HCEC 1CT (cell line): ENCODE results near the gene CEACAM8.
"Not testable (repeated sequence)": the region's sequence is repeated elsewhere in the genome, so short reads cannot be mapped to it uniquely, and the experiment has no call there.

Experiments
- DNase-seq: peaks from one replicate; pipeline ENCODE4 v3.0.0-alpha.2; 2017

CEACAM8 gene

DNA sequence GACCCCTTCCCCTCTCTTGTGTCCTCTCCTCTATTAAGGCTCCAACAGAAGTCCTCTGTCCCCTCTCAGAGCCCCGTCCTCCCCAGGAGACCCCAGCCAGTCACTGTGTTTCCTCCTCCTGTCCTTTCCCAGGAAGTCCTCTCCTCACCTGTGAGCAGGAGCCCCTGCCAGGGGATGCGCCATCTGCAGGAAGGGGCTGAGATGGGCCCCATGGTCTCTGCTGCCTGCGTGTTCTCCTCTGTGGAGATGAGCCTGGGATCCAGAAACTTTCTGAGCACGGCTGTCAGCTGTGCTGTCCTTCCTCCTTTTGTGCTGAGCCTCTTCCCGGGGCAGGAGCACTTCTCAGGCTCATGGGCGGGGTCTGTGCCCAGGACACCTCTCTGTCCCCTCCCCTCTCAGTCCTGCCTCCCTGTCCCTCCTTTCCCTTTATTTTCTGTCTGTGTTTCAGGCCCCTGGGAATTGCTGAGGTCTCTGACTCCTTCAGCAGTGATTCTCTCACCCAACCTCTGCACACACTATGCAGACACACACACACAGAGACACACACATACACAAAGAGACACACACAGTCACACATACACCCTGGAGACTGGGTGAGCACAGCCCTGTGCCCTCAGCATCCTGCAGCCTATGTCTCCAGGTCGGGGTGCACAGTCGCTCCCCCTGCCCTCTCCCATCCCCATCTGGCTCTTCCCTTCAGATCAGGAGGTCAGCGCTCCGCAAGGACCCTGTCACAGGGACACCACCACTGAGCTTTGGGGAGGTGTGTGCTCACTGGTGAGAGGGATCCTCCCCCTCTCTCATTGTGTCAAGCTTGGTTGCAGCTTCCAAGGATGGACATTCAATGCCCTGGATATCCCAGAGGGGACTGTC is at the start of gene CEACAM8:
Gene CEACAM8 (minus strand): TSS at position 308 of the 873 bp plus-strand sequence. CDS start 96 bp downstream, at position 212.
- no peak for DNase-seq

GRCh38 chr19:42639324-42640092 is 44.8 kb upstream of the CEACAM8 start:
- DNase-seq = not testable (repeated sequence)

DNA sequence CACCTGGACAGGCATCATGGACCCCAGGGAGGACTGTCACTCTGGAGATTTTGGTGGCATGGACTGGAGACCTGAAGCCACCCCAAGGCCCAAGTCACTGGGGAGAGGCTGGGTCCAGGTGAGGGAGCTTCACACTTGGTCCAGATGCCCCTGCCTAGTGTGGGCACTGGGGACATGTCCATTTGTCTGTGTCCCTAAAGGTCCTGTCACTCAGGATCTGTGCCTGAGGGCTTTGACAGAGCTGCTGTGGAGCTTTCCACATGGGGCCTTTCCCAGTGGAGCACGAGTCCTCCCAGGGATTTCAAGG is 40.5 kb upstream of the CEACAM8 start:
- no peak for DNase-seq

- DNase-seq = peak; percentile 35
Measured at GRCh38 chr19:42634409-42635232, 39.9 kb upstream of the CEACAM8 start.

- no peak for DNase-seq
Measured at GRCh38 chr19:42629191-42629590, 34.5 kb upstream of the CEACAM8 start.

DNA sequence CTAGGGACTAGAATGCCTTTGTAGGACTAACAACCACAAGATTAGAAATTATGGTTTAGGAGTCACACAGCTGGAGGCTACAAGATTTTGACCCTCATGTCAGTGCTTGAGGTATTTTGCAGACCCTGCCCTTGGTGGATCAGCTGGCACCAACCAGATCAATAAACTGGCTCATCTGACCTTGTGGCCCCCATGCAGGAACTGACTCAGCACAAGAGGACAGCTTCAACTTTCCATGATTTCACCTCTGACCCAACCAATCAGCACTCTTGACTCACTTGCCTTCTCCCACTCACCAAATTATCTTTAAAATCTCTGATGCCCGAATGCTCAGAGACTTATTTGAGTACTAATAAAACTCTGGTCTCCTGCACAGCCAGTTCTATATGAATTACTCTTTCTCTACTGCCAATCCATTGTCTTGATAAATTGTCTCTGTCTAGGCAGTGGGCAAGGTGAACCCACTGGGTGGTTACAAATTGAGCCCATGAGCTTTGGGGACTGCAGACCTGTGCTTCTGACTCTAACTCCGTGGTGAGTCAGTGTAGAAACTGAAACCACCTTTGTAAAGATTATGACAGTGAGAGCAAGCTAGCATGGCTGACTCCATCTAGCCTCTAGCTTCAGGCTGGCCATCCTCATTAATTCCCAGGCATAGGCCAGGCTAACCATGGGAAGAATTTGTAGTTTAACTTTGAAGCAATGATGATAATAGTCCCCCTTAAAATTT is 33.9 kb upstream of the CEACAM8 start:
- no peak for DNase-seq

DNA sequence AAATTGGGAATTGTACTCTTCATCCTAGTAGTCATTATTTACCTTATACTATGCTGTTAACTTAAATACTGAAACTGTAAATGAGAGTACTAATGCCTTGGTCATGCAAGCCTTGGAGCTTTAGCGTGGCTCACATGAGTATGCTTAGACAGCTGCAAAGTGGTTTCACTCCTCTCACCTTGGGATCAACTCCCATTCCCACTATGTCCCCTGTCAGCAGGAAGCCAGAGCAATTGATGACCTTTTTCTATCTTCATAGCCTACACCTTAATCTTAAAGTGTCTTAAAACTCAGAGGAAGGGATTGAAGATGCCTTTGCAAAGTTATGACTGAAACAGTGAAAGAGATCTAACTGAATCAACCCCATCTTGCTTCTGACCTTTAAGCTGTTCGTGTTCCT is 33.2 kb upstream of the CEACAM8 start:
- no peak for DNase-seq

- DNase-seq = no peak
Measured at GRCh38 chr19:42626181-42626580, 31.5 kb upstream of the CEACAM8 start.

DNA sequence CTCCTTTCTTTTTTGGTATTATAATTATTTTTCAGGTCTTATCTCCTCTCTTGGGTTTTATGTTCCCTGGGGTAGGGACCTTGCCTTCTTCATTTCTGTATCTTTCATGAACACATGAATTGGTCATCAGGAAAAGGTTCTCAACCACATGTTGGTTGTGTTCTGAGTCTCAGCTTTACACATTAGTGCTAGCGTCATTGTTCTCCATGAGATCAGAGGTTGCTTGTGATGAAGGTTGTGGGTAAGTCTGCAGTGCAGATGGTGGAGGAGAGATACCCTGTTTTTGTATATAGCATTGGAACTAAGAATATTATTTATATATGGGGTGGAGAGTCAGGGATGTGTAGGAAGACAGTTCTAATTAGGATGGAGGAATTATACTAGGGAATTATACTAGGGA is 24.5 kb upstream of the CEACAM8 start:
- no peak for DNase-seq

- no peak for DNase-seq
Measured at GRCh38 chr19:42613666-42614065, 18.9 kb upstream of the CEACAM8 start.

DNA sequence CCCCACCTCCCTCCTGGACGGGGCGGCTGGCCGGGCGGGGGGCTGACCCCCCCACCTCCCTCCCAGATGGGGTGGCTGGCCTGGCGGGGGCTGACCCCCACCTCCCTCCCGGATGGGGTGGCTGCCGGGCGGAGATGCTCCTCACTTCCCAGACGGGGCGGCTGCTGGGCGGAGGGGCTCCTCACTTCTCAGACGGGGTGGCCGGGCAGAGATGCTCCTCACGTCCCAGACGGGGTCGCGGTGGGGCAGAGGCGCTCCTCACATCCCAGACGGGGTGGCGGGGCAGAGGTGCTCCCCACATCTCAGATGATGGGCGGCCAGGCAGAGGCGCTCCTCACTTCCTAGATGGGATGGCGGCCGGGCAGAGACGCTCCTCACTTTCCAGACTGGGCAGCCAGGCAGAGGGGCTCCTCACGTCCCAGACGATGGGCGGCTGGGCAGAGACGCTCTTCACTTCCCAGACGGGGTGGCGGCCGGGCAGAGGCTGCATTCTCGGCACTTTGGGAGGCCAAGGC is 15.7 kb upstream of the CEACAM8 start:
- DNase-seq = not testable (repeated sequence)

- peak; percentile 21 for DNase-seq
Measured at GRCh38 chr19:42606660-42607351, 12.1 kb upstream of the CEACAM8 start.

DNA sequence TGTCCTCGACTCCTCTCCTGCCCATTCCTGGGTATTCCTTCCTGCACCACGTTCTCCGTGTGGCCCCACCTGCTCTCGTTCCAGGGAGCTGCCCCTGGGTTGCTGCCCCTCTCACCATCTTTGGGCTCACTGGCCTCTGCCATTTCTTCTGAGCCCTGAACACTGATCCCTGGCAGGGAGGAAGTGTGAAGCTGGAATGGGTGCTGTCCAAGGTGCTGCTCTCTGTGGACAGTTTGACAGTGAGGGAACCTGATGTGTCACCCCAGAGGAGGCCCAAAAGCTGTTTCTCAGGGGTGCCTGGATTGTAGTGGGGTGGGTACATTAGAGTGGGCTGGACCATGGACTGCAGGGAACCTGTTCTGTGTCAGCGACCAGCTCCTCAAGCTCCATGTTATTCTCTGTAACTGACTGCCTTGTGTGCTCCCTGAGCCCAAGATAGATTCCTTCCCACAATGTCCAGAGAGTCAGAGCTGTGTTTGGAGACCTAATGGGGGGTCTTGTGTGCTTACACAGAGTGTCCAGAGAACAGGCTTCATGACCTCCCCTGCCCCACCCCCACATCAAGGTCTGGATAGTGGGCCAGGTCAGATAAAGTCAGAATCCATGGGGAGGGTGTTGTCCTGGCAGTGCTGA is 7.2 kb upstream of the CEACAM8 start:
- peak; percentile 26 for DNase-seq

- peak; percentile 4 for DNase-seq
Measured at GRCh38 chr19:42596391-42597072, 1.8 kb upstream of the CEACAM8 start.

DNA sequence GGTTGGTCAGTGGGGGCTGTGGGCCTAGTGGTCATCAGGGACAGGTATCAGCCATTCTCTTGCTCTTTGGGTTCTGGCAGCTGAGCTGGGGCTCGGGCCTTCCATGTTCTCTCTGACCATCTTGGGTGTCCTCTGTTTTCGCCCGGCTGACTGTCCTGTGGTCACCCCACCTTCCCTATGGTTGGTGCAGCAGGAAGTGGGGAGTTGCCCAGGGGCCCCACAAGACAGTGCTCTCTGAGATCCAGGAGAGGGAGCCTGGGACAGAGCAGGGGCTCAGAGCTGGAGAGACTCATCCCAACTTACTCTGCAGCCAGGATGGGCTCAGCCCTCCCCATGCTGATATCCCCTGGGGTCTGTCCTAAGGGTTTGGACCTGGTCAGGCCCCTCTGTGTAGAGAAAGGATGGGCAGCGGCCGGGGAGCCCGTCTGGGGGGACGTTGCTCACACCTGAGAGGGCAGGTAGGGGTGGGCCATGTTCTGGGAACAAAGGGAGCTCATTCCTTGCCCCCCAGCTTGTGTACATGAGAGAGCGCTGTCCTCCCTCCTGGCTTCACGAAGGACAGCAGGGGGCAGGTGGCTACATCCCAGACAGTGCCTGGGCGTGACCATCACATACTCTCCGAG is 937 bp upstream of the CEACAM8 start:
- DNase-seq = no peak

- no peak for DNase-seq
Measured at GRCh38 chr19:42589792-42590191, 4.9 kb downstream of the CEACAM8 start.

GRCh38 chr19:42584466-42584865 is 10.3 kb downstream of the CEACAM8 start:
- no peak for DNase-seq

GRCh38 chr19:42577016-42577415 is 17.7 kb downstream of the CEACAM8 start:
- no peak for DNase-seq

- no peak for DNase-seq
Measured at GRCh38 chr19:42576241-42576640, 18.5 kb downstream of the CEACAM8 start.

DNA sequence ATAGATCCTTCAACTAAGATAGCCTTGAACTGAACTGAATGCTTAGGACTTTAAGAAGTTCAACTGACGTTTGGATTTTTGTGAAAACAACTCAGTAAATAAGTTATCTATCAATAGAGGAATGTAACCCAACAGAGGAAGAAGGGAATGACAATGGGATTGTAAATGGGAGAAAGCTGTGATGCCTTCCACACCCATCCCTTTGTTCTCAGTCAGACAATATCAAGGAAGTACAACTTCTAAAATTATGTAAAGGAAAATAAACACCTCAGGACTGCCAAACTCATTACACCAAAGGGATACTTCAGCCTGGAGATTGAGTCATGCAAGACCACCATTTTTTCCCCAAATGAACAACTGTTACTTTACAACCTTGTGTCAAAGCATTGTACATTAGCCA is 21.1 kb downstream of the CEACAM8 start:
- no peak for DNase-seq
